C4-2B (cell line): ENCODE data around the gene LRRFIP1.

Source experiments
- CTCF ChIP-seq: fragments of 450-650 bp; conservative IDR thresholded peaks from 2 replicates; pipeline ENCODE4 v1.5.1; 2017; ENCODE audit warnings: mild to moderate bottlenecking
- ZFX ChIP-seq: fragments of 450-650 bp; IDR thresholded peaks from 2 replicates; pipeline ENCODE4 v1.6.1; 2017

GRCh38 chr2:237647176-237648015, 20.0 kb downstream of the LRRFIP1 start:
- no peak for TF ChIP-seq CTCF
- no peak for TF ChIP-seq ZFX
